Measurements from ENCODE around the gene ADH6.

- TF ChIP-seq EZH2phosphoT487 (IDR thresholded peaks at IDR 0.05; ENCODE audit: borderline replicate concordance, low read length) = no peak
- no peak for TF ChIP-seq CTCF (IDR thresholded peaks at IDR 0.05; ENCODE audit: low read depth, low read length, poor library complexity, severe bottlenecking)
Measured at GRCh38 chr4:99264927-99265326, 45.9 kb upstream of the ADH6 start.

Measured in DOHH2 (cell line).